Stimulated activated naive CD4-positive, alpha-beta T cell (primary cell): ENCODE results near the gene PIMREG.
A peak's percentile ranks its signal among the peaks of the same experiment; 100 is the strongest.

Experiments used
- DNase-seq, 6 experiments: peaks; one replicate each; lab custom pipeline; 2025; lab: John Stamatoyannopoulos, UW

The PIMREG gene

GRCh38 chr17:6461792-6462524, 17.7 kb downstream of the PIMREG start:
- DNase-seq = no peak

GRCh38 chr17:6462692-6463091, 18.4 kb downstream of the PIMREG start:
- DNase-seq = no peak

- DNase-seq = no peak
Observed at GRCh38 chr17:6463616-6464445, 19.6 kb downstream of the PIMREG start.

GRCh38 chr17:6464446-6465041, 20.3 kb downstream of the PIMREG start:
- DNase-seq = no peak

- DNase-seq = no peak
Observed at GRCh38 chr17:6465206-6466003, 21.1 kb downstream of the PIMREG start.

- DNase-seq = no peak
Observed at GRCh38 chr17:6467567-6467966, 23.3 kb downstream of the PIMREG start.

GRCh38 chr17:6468051-6468790, 24.0 kb downstream of the PIMREG start:
- DNase-seq = no peak

GRCh38 chr17:6470146-6470718, 26.0 kb downstream of the PIMREG start:
- no peak for DNase-seq

GRCh38 chr17:6470751-6471521, 26.7 kb downstream of the PIMREG start:
- no peak for DNase-seq

GRCh38 chr17:6471531-6472465, 27.5 kb downstream of the PIMREG start:
- DNase-seq = no peak

GRCh38 chr17:6472517-6472916, 28.3 kb downstream of the PIMREG start:
- DNase-seq = no peak

- DNase-seq = peak; percentile 16 to 65 (median 40)
Observed at GRCh38 chr17:6473128-6473767, 29.0 kb downstream of the PIMREG start.

- no peak for DNase-seq
Observed at GRCh38 chr17:6474376-6474775, 30.1 kb downstream of the PIMREG start.

GRCh38 chr17:6474906-6475305, 30.7 kb downstream of the PIMREG start:
- DNase-seq = no peak

- DNase-seq = no peak
Observed at GRCh38 chr17:6475411-6475810, 31.2 kb downstream of the PIMREG start.

GRCh38 chr17:6476076-6476809, 32.0 kb downstream of the PIMREG start:
- DNase-seq = no peak

- no peak for DNase-seq
Observed at GRCh38 chr17:6476810-6477179, 32.5 kb downstream of the PIMREG start.

- no peak for DNase-seq
Observed at GRCh38 chr17:6477831-6478383, 33.7 kb downstream of the PIMREG start.
